LoVo (cell line): ENCODE data around the gene MRPL52.
"Not testable (repeated sequence)": the region's sequence is repeated elsewhere in the genome, so short reads cannot be mapped to it uniquely, and the experiment has no call there.

ENCODE experiments used
- DNase-seq: peaks from one replicate; pipeline ENCODE4 v3.0.0-alpha.2; 2016; ENCODE audit warnings: low spot score

MRPL52 gene

GRCh38 chr14:22811722-22812121, 18.0 kb upstream of the MRPL52 start:
- DNase-seq = no peak

- DNase-seq = no peak
These were observed 16.9 kb upstream of the MRPL52 start for GRCh38 chr14:22812744-22813143.

- no peak for DNase-seq
These were observed 16.5 kb upstream of the MRPL52 start for GRCh38 chr14:22813145-22813544.

- DNase-seq = no peak
These were observed 15.3 kb upstream of the MRPL52 start for GRCh38 chr14:22814373-22814772.

GRCh38 chr14:22814941-22815713, 14.6 kb upstream of the MRPL52 start, which contains the start of gene SLC7A7:
Gene SLC7A7, minus strand, starts transcription at chr14:22815435. Its CDS starts 2,037 bp downstream, at chr14:22813398.
- DNase-seq = peak; percentile 76

- no peak for DNase-seq
These were observed 10.3 kb upstream of the MRPL52 start for GRCh38 chr14:22819151-22819988.

GRCh38 chr14:22820731-22821130, 9.0 kb upstream of the MRPL52 start:
- DNase-seq = no peak

GRCh38 chr14:22821193-22822015, 8.3 kb upstream of the MRPL52 start:
- no peak for DNase-seq

- DNase-seq = no peak
These were observed 7.6 kb upstream of the MRPL52 start for GRCh38 chr14:22822016-22822570.

GRCh38 chr14:22822571-22823098, 7.1 kb upstream of the MRPL52 start:
- peak; percentile 59 for DNase-seq

- DNase-seq = peak; percentile 71
These were observed 4.9 kb upstream of the MRPL52 start for GRCh38 chr14:22824711-22825359.

GRCh38 chr14:22829076-22829660, 519 bp upstream of the MRPL52 start:
- DNase-seq = not testable (repeated sequence)

GRCh38 chr14:22830443-22831010, 840 bp downstream of the MRPL52 start:
- no peak for DNase-seq

- DNase-seq = no peak
These were observed 5.8 kb downstream of the MRPL52 start for GRCh38 chr14:22835505-22835904.

- DNase-seq = peak; percentile 32
These were observed 6.8 kb downstream of the MRPL52 start, which contains the start of gene MMP14 for GRCh38 chr14:22836301-22837113. Gene MMP14, plus strand, starts transcription at chr14:22836585. Its CDS starts 233 bp downstream, at chr14:22836818.

GRCh38 chr14:22837114-22837749, 7.5 kb downstream of the MRPL52 start:
- peak; percentile 28 for DNase-seq

GRCh38 chr14:22837750-22838538, 8.3 kb downstream of the MRPL52 start:
- no peak for DNase-seq

GRCh38 chr14:22838631-22839041, 8.9 kb downstream of the MRPL52 start:
- DNase-seq = no peak
